GM10248 (cell line): Measurements from ENCODE around the gene UBASH3B.

Experiments
- CTCF ChIA-PET: fragments of 300-600 bp; sonication (Branson Sonifier 250); formaldehyde crosslinking; extraction: SDS; loops from one replicate; lab custom pipeline; 2021; ENCODE audit warnings: antibody characterized with exemption; lab: Yijun Ruan, JAX
- POLR2A ChIA-PET: fragments of 350-650 bp; sonication (Branson Sonifier 250); formaldehyde crosslinking; extraction: SDS; loops from one replicate; lab custom pipeline; 2020; ENCODE audit warnings: antibody characterized with exemption; lab: Yijun Ruan, JAX
- DNase-seq: peaks from one replicate; pipeline ENCODE4 v3.0.0; 2012; ENCODE audit errors: extremely low spot score
- TF ChIP-seq, protein P1 (sequence below): IDR thresholded peaks from 2 replicates; pipeline ENCODE4 v1.5.1; 2012; ENCODE audit warnings: mild to moderate bottlenecking, low read depth; ENCODE audit errors: extremely low read depth, missing control alignments, control extremely low read depth

The UBASH3B gene

GRCh38 chr11:122764371-122765090 lies 109.0 kb downstream of the UBASH3B start:
- CTCF ChIA-PET: interaction anchor here (1.1 to 6.0 kb wide), 7 partner anchors 9 to 108 kb away, joined by 3 to 37 read pairs (median 4); partner anchors contain the start of gene UBASH3B
- no peak for DNase-seq
- TF ChIP-seq, protein P1, sequence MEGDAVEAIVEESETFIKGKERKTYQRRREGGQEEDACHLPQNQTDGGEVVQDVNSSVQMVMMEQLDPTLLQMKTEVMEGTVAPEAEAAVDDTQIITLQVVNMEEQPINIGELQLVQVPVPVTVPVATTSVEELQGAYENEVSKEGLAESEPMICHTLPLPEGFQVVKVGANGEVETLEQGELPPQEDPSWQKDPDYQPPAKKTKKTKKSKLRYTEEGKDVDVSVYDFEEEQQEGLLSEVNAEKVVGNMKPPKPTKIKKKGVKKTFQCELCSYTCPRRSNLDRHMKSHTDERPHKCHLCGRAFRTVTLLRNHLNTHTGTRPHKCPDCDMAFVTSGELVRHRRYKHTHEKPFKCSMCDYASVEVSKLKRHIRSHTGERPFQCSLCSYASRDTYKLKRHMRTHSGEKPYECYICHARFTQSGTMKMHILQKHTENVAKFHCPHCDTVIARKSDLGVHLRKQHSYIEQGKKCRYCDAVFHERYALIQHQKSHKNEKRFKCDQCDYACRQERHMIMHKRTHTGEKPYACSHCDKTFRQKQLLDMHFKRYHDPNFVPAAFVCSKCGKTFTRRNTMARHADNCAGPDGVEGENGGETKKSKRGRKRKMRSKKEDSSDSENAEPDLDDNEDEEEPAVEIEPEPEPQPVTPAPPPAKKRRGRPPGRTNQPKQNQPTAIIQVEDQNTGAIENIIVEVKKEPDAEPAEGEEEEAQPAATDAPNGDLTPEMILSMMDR: no peak
- POLR2A ChIA-PET: no interaction called here

DNA sequence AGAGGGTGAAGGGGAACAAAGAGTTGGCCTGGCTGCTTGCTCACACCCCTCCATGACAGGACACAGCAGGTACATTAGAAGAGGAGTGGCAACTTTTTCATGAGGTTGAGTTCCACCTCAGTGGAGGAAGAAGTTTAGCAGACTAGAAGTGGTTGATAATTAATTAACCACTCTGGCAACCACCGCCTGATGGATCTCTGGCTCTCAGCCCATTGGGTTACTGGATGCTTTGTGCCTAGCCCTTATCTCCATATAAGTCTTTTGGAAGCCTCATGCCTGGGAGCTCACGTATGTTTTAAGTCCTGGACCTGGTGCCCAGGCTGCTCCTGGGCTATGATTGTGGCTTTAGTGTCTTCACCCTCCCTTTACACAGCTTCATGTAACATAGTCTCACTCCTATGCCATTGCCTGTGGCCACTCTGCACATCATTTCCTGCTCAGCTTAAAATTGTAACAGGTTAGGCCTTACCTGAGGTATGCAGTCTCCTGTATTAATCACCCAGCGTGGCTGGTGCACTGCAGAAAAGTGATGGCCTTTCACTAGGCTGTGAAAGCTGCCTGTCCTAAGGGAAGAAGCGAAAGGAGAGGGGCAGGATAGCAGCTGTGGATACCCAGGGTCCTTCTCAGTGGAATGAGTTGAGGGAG lies 110.1 kb downstream of the UBASH3B start:
- TF ChIP-seq, protein P1: no peak
- ChIA-PET CTCF (interaction anchor here (0.8 to 6.0 kb wide), 6 partner anchors 10 to 137 kb away, joined by 3 to 37 read pairs (median 4); no protein-coding TSS in a partner anchor), POLR2A (no interaction called here)
- no peak for DNase-seq

- POLR2A ChIA-PET: no interaction called here
- CTCF ChIA-PET: interaction anchor here (1.8 to 4.7 kb wide), 4 partner anchors 10 to 122 kb away, joined by 5 to 49 read pairs (median 12); no protein-coding TSS in a partner anchor
- TF ChIP-seq, protein P1: no peak
- DNase-seq: no peak
Measured at GRCh38 chr11:122769126-122769780, 113.7 kb downstream of the UBASH3B start.

DNA sequence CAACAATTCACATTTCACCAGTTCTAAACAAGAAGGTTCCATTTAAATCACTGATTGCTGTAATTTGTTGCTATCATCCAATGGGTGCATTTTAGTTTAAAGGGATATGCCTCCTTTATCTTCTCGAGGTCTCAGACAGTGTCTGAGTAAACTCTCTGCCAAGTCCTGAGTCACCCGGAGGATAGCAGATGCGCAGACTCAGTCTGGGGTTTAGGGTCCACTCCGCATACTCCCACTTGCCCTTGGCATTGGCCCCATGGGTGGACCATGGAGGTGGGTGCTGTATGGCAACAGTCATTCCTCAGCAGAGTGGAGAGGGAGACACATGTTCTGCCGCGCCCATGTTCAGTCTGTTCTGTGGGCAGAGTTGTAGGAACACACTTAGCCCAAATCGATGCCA lies 117.4 kb downstream of the UBASH3B start:
- POLR2A ChIA-PET: no interaction called here
- no peak for DNase-seq
- CTCF ChIA-PET: interaction anchor here (4.7 kb wide), 1 partner anchor 9 kb away, joined by 49 read pairs; no protein-coding TSS in a partner anchor
- TF ChIP-seq, protein P1: no peak

DNA sequence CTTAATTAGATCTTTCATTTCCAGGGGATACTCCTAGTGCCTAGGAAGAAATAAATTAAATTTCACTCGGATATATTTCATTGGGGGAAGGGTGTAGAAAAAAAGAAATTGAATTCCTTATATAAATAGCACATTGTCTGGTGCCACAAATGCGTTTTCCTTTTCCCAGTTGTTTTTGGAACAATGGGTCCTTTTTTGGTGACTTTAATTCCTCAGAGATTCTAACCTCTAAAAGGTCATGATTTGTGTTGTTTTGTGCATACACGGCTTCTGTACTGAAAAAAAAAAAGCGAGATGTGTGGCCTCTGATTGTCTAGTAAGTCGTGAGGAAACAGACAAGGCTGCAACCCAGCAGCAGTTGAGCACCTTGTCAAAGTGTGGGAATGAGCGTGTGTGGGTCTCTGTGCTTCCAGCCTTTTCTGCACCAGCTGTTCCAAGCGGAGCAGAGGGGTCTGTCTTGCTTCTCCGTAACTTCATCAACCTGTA lies 118.3 kb downstream of the UBASH3B start:
- DNase-seq: no peak
- TF ChIP-seq, protein P1: no peak
- ChIA-PET CTCF (interaction anchor here (11.7 kb wide), 1 partner anchor 144 kb away, joined by 150 read pairs; no protein-coding TSS in a partner anchor), POLR2A (no interaction called here)

- no peak for DNase-seq
- CTCF ChIA-PET: interaction anchor here (11.7 kb wide), 1 partner anchor 146 kb away, joined by 150 read pairs; no protein-coding TSS in a partner anchor
- TF ChIP-seq, protein P1: no peak
- POLR2A ChIA-PET: interaction anchor here (0.6 kb wide), 1 partner anchor 305 kb away, joined by 5 read pairs; no protein-coding TSS in a partner anchor
Measured at GRCh38 chr11:122775675-122776271, 120.3 kb downstream of the UBASH3B start.
